HG03095 (cell line): ENCODE results near the gene HS6ST3.

ENCODE experiments used
- ATAC-seq: cut with Tn5 transposase; IDR thresholded peaks from one replicate; pipeline ENCODE4 v1.9.1; 2021; ENCODE audit warnings: moderate library complexity; ENCODE audit not compliant: unreplicated experiment

Gene HS6ST3

DNA sequence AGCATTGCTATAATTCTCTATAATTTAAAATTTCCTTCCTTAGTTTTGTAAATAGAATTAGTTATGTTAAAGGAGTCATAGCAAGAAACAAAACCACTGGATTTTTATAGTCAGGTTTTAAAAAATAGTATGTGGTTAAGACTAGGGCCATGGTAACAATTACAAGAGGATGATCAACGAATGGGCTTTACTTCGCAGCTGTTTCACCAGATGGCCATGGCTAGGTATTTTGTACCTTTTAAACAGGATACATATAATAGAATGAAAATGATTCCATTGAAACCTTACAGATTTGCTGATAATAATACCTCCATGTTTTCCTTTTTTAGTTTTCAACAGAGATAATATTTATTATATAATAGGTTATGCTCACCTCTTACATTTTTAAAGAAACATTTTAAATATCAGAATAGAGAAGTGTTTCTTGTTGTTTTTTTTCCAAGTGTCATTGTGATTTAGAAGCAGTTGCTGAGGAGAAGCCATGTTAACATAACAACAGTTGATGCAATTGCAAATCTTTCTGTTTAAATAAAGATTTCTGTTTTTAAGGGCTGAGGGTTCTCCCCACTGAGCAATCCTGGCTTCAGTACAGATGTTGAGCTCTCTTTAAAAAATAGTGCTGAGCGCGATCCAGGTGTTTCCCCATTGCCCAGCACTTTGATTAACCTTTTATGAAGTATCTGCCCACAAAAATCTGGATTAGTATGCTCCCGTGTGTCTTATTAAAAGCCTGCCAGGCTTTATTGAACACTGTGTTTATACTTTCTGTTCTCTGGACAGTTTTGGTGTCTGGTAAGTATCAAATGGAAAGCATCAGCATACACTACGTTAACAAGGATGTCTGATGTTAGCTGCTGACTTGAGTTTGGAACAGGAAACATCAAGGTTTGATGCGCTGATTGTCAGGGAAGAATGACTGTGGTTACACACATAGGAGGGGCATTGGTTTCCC lies 205.3 kb downstream of the HS6ST3 start:
- no peak for ATAC-seq

DNA sequence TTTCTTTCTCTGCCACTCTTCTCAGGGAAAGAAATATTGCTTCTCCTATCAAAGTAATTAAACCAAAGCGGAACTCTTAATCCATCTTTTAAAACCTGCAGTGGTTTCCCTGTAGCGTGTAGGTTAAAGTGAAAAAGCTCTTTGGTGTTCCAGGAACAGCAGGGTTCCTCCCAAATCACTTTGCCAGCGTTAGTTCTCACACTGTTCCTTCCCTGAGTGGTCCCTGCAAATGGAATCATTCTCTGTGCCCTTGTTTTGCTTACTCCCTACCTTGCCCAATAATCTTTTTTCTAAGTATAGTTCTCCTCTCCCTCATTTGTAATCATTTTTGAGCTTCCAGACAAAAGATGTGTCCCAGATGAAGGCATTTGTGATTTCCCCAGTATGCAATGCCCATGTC lies 207.5 kb downstream of the HS6ST3 start:
- no peak for ATAC-seq

DNA sequence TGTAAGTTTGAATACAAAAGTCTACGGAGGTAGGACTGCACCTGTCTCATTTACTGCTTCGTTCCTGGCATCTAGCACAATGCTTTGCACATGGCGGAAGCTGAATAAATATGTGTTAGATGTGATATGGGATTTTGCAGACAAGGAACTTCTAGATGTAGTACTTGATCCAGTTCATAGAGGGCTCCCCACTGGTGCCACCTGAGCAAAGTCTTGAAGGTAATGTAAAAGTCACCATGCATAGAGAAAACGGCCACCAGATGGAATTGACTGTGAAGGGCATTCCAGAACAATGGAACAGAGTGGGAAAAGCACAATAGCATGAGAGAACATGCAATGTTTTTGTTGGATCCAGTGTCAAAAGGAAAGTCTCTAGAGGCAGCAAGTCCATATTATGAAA lies 209.3 kb downstream of the HS6ST3 start:
- no peak for ATAC-seq

DNA sequence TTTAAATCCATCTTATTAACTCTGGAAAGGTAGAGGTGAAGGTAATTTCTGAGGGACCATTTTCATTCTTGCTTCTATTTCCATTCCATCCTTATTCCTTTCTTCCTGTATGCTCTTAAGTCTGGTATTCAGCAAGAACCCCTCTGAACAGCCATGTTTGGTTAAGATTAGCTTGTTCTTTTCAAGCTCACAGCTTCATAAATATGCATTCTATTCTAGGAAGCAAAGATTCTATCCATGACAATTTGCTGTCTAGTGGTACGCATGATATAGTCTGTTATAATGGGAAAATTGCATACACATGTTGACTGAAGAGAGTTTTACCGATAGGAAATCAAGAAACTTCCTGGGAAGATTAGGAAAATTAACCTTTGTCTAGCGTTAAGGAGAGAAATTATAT lies 218.7 kb downstream of the HS6ST3 start:
- ATAC-seq = no peak

DNA sequence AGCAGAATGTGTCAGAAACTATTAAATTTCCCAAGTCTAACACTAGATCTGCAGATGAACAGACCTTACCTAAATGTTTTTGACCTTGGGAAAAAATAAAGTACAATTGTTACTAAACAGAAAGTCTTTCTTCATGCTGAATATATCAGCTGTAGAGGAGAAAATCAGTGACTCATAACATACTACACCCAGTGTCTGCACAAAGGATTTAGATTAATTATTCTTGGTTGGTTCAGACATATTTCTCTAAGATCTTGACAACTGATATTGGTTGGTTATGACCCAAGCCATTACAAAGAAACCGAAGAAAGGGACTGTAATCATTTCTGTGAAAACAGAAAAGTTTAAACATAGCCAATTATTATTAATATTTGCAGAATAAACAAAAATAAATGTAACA lies 225.1 kb downstream of the HS6ST3 start:
- no peak for ATAC-seq

DNA sequence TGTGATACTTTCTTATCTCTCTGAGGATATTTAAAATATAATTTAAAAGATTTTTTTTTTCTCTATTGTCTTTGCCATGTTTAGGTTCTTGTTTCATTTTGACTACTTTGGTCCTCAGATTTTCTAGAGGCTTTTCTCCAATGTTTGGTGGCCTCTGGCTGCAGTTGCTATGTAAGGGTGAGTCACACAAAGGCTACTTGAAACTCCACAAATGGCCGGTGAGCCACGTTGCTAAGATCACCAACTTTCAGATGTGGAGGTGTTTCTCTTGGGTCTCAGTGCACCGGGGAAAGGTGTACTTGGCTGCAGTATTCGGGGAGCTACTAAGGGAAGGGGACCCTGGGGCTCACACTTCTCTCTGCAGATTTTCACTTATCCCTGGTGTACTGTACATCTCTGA lies 248.1 kb downstream of the HS6ST3 start:
- ATAC-seq = no peak

DNA sequence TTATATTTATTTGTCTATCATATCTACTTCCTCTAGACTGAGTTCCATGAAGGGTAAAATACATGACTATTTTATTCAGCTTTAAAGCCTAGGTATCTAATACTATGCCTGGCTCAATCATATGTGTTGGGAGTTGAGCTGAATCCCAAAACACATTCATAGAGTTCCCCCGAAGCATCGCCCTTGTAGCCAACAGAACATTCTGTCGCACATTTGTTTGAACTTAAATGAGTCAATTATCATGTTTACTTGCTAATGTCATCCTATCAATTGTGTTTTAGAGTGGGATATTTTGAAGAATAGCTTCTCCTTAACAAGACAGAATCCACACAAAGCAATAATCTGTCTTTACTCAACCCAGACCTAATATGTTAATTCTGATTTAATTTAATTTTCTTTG lies 252.4 kb downstream of the HS6ST3 start:
- no peak for ATAC-seq

DNA sequence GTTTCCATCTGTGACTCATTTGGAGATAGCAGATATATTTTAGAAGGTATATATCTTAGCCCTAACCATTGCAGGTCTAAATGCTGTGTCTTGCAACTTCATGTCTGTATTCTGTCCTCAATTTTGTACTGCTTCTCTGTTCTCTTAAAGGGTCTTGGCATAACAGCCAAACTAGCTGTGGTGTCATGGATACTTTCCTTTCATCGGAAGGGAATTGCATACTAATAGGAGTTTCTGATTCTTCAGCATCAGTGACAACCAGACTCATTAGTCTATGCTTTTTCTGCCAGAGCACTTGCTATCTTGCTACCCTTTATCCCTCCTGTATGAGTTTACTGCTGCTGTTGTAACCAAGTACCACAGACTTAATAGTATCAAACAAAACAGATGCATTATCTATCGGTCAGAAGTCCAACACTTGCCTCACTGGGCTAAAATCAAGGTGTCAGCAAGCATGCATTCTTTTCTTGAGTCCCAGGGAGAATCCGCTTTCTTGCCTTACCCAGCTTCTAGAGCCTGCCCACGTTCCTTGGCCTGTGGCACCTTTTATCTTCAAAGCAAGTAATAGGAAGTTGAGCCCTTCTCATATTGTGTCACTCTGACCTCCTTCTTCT lies 253.1 kb downstream of the HS6ST3 start:
- ATAC-seq = no peak

DNA sequence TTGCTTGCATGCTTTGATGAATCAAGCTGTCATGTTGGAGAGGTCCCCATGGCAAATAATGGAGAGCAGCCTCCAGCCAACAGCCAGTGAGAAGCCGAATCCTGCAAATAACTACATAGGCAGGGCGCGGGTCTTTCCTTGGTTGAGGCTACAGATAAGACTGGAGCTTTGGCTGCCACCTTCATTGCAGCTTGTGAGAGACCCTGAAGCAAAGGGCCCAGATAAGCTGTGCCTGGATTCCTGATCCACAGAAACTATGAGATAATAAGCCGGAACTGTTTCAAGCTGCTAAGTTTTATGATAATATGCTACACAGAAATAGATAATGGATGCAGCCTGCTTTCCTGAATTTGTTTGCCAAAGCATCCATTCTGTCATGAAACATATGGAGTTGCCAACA lies 257.0 kb downstream of the HS6ST3 start:
- ATAC-seq = no peak

DNA sequence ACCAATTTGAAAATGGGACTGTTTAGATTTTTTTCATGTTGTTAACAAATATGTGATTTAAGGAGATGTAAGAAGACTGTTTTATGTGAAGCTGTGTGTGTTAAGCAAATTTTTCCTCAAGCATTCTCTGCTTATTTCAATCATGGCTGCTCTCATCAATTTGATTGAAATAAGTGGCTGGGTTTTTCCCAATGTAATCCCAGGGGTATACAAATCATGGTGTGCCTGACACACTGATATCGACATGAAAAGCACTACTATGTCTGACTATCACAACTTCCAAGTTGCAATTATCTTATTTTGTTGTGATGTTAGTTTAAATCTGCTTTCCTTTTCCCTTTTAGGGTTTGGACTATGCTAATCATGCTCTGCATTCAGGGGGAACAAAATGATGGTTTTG lies 283.7 kb downstream of the HS6ST3 start:
- no peak for ATAC-seq

DNA sequence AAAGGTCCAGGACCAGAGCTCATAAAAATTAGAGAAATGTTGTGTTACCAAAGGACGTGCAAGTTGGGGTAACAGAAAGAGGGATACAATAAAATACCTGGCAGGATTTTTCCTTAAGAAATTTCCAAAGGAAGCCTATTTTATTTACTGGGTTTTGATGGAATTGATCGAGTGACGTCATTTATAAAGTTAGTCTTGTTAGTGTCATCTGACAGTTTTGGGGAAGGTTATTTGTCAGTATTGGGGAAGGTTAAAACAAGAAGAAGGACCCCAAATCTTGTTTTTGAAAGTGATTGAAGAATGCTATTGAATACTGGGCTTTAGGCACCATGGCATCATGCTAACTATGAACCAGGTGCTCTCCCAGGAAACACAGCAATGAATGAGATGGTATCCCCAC lies 287.9 kb downstream of the HS6ST3 start:
- no peak for ATAC-seq

DNA sequence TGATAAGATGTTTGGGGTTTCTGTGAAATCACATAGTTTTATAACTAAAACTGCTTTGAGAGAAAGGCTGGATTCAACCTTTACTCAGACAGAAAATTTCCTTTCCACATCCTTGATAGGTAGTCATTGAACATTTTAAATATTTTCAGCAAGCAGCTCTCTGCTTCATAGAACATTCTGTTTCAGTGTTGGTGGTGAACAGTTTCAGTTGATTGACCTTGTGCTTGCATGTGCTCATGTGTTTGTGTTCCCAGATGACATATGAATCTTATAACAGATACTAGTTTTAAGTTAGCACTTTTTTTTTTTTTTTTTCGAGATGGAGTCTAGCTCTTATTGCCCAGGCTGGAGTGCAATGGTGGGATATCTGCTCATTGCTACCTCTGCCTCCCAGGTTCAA lies 290.1 kb downstream of the HS6ST3 start:
- no peak for ATAC-seq

DNA sequence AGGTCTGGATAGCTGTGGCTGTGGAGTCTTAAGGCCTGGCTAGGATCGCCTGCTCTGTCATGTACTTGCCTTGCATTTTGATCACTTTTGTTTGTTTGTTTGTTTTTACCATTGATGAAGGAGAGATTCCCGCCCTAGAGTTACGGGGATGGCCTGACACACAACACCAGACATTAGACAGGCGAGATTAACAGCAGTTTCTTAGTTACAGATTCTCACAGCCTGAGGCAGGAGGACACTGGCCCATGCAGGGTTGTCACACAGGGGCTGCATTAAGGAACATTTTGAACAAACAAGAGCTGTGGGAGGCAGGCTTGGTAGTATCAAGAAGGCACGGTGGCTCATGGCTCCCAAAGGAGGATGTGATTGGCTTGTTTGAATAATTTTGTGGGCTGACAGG lies 291.8 kb downstream of the HS6ST3 start:
- no peak for ATAC-seq

DNA sequence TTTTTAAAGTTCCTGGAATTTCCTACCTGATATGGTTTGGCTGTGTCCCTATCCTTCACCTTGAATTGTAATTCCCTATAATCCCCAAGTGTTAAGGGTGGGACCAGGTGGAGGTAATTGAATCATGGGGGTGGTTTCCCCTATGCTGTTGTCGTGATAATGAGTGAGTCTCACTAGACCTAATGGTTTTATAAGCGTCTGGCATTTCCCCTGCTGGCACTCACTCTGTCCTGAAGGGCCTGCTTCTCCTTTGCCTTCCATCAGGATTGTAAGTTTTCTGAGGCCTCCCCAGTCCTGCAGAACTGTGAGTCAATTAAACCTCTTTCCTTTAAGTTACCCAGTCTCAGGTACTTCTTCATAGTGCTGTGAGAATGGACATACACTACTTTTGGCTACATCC lies 298.7 kb downstream of the HS6ST3 start:
- no peak for ATAC-seq

DNA sequence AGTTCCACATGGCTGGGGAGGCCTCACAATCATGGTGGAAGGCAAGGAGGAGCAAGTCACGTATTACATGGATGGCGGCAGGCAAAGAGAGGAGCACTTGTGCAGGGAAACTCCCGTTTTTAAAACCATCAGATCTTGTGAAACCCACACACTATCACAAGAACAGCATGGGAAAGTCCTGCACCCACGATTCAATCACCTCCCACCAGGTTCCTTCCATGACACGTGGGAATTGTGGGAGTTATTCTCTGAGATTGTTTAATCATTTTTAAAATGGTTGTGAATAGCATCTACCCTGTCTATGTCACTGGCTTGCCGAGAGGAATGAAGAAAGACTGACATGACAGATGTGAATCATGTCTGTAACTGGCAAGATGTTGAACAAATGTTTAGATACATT lies 301.7 kb downstream of the HS6ST3 start:
- ATAC-seq = no peak

DNA sequence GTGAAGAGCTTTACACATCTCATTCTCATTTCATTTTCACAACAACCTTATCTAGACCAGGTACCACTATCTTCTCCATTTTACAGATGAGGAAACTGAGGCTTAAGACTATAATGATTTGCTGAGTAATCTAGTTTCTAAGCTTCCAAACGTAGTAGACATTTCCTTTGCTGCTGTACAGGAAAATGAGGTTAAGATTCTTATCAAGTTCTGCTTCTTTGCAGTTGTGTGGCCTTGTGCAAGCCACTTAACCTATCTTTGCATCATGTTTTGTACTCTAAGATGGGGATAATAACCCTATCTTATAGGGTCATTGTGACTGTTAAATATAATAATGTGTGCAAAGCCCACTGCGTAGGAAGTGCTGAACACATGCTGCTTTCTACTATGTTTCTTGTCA lies 307.9 kb downstream of the HS6ST3 start:
- ATAC-seq = no peak

DNA sequence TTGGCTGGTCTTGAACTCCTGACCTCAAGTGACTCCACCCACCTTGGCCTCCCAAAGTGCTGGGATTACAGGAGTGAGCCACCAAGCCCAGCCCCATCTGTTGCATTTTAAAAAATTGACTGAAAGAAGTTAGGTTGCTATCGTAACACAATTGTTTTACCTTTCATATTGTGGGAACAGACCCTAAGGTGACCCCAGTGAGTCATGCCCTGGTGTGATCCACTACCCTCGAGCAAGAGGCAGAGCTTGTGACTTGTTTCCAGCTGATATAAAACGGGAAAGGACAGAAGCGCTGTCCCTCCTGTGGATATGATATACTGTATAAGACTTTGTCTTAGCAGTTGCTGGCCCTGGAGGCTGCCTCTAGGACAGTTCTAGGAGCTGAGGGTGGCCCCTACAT lies 308.6 kb downstream of the HS6ST3 start:
- ATAC-seq = no peak

DNA sequence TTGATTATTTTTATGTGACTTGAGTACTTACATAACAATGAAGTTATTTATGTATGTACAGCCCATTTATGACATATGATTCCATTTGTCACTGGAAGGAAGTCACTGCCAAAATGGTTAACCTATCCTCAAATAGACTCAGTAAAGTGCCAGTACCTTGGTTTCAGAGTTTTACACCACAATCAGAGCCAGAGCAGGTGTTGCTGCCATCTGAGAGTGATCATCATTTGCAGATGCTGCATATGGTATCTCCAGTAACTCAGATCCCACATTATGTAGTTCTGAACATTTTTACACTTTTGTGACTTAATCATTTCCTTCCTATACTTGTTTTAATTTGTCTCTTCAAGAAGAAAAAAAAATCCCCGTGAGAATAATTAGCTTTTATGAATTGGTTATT lies 313.3 kb downstream of the HS6ST3 start:
- no peak for ATAC-seq

DNA sequence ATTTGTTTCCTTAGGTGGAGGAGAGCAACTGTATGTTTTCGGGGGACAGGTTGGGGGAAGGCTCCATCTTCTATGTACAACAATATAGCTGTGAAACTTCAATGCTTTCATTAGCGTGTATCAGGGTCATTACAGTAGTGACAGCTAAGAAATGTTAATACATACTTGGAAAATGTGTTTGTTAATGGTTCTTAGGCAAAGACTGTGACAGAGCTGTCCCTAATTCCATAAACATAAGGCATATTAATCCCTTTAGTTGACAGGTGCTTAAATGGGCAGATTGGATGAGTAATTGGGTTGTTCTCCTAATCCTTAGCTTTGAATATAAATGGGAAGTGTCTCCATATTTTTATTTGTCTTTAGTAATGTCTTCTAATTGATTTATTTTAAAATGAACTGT lies 313.7 kb downstream of the HS6ST3 start:
- ATAC-seq = no peak

DNA sequence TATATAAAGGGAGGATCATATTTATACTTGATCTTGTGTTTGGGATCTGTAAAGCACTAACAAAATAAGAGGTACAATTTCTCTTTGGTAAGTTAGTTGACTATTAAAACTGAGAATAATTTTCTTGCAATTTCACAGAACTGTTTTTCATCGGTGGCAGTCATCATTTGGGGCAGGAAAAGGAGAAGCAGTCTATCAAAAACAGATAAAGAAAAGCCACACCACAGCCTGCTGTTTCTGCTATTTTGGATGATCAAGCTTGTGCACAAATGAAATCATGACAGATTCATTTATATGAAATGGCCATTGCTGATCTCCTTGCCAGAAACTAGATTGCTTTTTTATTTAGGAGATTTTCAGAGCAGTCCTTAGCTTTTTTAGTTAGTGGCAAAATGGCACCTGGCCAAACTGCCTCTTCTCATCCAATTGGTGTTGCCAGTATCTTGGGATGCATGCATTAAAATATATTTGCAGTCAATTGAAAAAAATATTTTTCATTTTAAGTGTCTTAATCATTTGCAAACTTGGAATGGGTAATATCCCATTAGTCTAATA lies 326.0 kb downstream of the HS6ST3 start:
- no peak for ATAC-seq

DNA sequence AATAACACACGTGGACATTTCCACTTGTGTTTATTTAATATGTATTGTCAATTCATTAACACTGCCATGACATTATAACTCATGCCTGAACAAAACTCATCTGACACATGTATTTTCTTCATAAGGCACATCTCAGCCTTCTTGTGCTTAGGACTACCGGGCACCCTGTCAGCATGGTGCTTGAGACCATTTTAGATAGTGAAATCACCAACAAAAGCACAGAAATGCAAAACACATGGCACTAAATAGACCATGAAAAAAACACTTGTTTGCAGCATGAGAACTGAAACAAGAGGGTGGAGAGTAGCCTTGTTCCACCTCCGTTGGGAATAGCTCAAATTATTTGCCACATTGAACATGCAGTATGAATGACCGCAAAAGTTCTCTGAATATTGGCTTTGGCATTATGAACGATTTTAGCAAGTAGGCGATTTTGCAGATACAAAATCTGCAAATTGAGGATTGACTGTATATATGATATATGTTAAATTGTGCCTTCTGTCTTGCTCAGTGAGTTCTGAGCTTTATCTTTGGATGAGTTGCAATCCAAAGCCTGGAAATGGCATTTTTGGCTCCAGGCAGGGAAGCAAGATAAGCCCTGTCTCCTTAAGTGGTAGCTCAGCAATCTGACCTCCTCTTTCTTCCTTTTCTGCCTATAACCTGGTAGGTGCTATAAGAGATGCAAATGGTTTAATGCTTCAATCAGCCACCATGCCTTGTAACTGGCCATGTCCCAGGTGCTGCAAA lies 328.2 kb downstream of the HS6ST3 start:
- ATAC-seq = no peak

DNA sequence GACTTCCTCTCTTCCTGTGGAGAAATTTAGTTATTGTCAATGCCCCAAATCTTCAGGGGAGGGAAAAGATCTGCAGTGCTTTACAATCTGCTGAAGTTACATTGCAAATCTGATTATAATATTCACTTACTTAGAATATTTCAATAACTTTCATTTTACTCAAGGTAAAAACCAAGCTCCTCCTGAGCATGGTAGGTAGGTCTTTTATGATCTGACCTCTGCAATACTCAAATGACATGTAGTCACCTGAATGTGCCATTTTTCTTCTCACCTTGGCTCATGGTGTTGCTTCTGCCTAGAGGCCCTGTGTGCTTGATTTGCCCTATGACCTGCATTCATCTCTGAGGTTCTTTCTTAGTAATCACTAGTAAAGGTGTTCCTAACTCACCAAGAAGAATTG lies 331.4 kb downstream of the HS6ST3 start:
- ATAC-seq = no peak
